GM18861 (cell line): ENCODE measurements around the gene JPH3.
"Not testable (repeated sequence)": the region's sequence is repeated elsewhere in the genome, so short reads cannot be mapped to it uniquely, and the experiment has no call there.

Experiments used
- ATAC-seq: cut with Tn5 transposase; IDR thresholded peaks from one replicate; pipeline ENCODE4 v1.9.1; 2021; ENCODE audit not compliant: unreplicated experiment

Gene JPH3

DNA sequence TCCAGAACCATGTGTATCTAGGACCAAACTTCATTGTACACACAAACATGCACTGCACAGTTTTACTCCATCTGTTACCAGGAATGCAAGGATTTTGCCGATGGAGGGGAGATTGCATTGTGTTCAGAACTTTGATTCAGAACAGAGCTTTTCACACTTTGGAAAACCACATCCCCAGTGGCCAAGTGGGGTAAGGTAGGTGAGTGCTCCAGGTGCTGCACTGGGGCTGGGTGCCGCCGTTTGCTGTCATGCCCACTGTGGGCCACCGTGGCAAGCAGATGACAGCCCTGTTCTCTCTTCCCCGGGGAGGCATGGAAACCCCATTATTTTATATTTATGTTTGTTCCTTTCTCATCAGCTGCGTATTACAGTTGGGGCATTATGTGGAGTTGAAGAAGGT, 29.3 kb upstream of the JPH3 start:
- no peak for ATAC-seq

DNA sequence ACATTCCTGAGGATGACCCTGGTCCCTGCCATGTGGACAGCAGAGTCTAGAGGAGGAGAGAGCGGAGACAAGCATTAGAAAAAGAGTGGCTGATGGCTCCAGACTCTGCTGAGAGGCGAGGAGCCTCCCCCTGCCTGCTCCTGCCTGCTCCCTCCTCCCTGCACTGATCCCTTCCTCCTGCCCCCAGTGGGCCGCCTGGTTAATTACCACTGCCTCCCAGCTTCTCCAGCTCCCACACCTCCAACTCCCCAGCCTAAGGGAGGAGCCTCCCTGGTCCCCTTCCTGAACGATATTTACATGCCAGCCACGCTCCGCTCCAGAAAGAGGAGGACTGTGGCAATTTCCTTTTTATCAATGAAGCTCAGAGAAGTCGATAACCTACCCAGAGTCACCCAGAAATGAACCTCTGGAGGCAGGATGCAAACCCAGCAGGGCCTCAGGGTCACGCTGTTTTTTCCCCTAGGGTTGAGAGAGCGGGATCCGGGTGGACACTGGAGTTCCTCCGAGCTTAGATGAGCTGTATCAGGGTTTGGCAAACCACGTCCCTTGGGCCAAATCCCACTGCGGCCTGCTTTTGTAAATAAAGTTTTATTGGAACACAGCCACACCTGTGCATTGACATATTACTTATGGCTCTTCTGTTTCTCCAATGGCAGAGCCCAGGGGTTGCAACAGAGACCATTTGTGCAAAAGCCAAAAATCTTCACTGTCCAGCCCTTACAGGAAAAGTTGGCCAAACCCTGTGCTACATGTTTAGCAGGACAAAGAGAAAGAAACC, 27.1 kb upstream of the JPH3 start:
- no peak for ATAC-seq

DNA sequence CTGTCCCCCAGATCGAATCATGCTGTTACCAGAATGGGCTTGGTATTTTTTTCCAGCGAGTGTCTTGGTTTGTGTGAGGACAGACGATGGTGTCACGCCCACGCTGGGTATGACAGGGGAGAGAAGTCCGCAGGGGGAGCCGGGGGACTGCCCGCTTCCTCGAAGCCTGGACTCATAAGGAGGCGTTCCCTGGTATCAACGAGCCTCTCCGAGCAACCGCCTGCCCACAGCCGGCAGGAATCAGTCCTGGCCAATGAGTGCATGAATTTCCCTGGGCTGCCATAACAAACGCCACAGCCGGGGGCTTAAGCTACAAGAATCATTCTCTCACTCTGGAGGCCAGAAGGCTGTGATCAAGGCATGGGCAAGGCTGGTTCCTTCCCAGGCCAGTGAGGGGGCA, 26.1 kb upstream of the JPH3 start:
- ATAC-seq: no peak

DNA sequence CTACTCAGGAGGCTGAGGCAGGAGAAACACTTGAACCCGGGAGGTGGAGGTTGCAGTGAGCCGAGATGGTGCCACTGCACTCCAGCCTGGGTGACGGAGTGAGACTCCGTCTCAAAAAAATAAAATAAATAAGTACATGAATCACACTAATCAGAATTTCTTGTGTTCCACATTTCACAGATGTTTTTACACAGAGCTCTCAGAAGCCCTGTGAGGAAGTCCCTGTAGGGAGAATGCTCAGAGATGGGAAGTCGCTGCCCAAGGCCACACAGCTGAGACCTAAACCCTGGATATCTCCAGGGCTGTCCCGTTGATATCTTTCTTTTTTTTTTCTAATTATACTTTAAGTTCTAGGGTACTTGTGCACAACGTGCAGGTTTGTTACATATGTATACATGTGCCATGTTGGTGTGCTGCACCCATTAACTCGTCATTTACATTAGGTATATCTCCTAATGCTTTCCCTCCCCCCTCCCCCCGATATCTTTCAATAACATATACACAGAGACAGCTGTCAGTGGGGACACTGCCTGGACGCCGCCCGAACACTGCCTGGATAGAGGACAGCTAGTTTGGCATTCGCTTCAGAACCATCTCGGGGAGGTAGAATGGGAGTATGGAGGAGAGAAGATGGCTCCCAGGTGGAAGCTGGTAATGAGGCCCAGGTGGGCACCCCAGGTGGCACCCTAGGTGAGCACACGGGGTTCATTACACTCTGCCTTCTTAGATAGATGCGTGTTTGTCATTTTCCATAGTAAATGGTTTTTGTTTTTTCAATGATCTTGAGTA, 24.0 kb upstream of the JPH3 start:
- not testable (repeated sequence) for ATAC-seq

DNA sequence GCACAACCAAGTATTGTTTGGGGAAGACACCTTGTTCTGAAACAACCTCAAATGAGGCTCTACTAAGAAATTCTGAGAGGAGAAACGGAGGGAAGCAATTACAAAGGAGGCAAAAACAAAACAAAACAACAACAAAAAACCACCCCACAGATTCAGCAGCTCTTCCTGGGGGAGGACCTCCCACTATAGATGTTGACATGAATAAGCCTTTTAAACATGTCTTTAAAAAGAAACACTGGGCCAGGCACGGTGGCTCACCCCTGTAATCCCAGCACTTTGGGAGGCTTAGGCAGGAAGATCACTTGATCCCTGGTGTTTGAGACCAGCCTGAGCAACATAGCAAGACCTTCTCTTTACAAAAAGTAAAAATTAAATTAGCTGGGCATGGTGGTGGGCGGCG, 22.6 kb upstream of the JPH3 start:
- no peak for ATAC-seq

DNA sequence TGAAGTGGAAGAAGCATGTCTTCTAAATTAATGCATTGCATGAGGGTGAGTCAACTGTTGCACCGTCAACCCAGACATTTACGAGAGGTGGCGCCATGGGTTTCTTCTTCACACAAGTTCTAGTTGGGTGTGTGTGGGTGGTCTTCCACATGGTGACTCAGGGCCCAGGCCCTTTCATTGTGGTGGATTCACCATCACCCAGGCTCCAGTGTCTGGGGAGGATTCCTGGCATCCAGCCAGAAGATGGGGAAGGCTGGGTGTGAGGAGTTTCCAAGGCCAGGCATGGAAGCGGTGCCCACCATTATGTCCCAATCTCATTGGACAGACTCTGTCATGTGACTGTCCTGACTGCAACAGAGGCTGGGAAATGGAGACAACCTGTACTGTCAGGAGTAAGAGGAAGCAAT, 21.4 kb upstream of the JPH3 start:
- ATAC-seq: no peak

DNA sequence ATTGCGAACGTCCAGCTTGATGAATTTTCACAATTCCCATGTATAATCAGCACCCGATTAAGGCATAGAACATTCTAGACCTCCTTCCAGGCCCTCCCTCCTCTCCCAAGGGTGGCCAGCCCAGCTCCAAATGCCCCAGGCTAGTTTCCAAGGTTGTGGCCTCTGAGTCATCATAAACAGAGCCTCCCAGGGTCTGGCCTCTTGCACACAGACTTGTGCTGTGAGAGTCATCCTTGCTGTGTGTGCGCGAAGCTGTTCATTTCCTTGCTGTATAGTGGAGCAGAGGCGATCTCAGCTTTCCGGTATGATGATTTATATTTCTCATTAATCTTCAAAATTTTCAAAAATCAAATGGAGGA, 20.5 kb upstream of the JPH3 start:
- ATAC-seq: no peak

DNA sequence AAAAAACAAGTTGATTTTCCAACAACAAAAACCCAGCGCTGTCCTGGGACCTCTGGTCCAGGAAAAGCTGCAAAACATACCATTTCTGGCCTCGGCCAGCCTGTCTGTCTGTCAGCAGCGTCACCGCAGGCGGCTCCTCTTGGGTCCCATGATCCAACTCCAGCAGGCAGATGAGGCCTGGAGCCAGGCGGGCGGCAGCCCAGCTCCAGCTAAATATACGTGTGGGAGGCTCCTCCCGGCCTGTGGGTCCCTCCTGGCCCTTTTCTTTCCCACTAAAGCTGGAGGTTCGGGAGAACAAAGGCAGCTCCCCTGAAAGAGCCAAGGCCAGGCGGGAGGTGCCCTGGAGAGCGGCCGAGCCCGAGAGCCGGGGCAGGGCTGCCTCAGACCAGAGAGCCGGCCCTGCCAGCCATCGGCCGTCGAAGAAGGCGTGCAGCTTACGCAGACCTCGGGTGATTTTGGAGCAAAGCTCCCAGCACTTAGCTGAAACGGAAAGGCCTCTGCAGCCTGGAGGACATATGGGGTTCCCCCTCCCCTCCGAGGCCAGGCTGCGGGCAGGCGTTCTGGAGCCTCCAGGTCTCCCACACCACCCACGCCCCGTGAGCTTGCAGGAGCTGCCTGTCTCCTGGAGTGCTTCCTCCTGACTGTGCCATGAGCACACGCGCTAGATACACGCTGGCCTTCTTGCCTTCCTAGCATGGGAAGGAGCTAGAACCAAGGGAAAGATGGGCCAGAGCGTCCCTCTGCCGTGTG, 19.9 kb upstream of the JPH3 start:
- no peak for ATAC-seq

DNA sequence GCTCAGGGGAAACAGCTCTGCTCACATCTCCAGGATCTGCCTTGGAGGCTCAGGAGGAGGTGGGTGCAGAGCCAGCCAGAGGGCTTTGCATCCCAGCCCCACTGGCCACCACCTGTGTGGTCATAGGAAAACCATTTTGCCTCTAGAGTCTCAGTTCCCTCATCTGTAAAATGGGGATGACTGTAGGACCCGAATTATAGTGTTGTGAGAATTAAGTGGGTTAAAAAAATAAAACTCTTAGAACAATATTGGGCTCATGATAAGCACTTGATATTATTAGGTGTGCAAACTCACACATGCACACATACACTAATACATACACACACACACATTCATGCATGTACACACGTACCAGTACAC, 19.4 kb upstream of the JPH3 start:
- ATAC-seq: no peak

DNA sequence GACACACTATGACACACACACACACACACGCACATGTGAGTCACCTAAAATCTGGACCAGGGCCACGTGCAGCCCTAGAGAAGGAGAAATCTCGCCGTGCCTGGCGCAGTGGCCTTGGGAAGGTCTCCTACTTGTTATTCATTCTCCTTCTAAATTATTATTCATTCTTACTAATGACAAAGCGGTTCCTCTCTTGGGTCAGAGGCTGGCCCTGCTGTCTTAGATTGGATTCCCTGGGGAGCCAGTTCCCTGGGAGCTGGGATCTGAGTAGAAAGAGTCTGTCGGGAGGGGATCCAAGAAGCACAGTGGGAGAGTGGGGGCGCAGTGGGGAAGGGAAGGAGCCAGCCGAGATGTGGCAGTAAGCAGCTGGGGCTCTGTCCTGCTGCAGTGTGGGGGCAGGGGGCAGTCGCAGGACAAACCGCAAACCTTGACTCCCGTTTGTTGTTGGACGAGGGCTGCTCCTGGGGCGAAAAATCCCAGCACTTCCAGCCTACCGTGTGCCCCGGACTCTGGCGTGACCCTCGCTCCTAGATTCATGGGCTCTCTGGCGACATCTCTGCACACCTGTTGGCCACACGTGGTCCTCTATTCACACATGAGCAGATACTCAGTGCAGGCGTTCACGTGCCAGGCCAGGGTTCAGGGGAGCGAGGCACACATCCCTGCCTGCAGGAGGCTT, 18.7 kb upstream of the JPH3 start:
- ATAC-seq: no peak

DNA sequence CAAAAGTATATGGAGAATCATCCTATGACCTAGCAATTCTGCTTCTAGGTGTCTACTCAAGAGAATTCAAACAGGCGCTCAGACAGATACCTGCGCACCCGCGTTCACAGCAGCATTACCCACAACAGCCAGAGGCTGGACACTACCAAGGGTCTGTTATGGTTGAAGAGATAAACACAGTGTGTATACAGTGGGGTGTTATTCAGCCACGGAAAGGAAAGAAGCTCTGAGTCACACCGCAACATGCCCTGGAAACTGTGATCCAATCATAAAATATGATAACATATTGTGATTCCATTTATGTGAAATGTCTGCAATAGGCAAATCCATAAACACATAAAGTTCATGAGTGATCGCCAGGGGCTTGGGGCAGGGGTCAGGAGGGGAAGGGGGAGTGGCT, 18.0 kb upstream of the JPH3 start:
- no peak for ATAC-seq

DNA sequence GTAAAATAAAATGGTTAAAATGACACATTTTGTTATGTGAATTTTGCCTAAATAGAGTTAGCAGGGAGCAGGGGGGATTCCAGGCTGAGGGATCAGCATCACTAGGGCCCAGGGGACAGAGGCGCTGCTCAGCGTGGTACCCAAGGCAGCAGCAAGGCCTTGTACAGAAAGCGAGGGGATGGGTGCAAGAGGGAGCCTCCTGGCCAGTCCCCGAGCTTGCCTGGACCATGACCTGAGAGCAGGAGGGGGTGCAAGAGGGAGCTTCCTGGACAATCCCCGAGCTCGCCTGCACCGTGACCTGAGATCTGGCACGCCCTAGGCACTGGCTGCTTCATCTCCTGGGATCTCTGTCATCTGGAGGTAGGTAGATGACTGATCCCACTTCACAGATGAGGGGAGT, 17.3 kb upstream of the JPH3 start:
- no peak for ATAC-seq

DNA sequence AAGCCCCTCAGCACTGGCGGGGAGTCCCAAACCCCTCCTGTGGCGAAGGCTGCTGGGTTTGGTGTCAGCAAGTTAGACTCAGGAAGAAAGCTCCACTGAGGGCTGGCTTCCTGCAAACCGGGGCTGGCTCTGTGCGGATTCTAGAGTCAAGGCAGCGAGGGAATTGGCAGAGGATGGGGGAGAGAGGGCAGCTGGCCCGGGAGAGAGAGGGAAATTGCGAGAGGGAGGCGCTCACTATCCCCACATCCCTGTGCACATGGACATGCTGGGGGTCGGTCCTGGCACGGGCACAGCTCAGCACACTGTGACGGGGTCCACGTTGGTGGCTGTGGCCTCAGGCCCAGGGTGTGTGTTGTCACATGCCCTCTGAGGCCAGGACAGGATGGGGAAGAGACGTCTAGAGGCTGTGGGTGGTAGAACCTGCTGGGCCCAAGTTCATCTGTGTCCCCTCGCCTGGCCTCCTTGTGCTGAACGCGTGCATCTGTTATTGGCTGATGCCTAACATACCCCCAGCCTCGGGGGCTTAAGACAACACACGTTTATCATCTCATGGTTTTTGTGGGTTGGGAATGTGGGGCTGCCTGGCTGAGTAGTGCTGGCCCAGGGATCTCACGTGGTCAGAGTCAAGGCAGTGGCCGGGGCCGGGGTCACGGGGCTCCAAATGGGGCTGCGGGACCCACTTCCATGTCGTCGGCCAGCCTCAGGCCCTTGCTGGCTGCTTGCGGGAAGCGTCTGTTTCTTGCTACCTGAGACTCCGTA, 16.7 kb upstream of the JPH3 start:
- no peak for ATAC-seq

DNA sequence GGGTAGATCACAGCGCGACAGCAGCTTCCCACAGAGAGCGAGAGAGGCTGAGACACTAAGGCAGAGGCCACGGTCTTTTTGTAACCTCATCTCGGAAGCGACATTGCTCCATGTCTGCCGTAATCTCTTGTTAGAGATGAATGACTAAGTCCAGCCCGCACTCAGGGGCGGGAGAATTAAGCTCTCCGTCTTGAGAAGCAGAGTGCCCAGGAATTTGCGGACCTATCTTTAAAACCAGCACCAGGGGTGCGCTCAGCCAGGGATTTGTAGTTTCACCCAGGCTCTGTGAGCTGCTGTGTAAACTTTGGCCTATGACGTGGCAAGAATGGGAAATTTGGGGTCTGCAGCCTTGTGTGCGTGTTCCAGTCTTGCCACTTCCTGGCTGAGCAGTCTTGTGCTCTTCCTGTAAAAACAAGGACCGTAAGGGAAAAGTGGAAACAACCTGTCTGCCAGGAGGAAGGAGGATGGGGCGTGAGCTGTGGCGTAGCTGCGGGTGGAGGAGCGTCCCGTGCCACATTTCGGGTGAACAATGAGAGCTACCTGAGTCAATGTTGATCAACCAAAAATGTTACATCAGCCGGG, 16.0 kb upstream of the JPH3 start:
- no peak for ATAC-seq

DNA sequence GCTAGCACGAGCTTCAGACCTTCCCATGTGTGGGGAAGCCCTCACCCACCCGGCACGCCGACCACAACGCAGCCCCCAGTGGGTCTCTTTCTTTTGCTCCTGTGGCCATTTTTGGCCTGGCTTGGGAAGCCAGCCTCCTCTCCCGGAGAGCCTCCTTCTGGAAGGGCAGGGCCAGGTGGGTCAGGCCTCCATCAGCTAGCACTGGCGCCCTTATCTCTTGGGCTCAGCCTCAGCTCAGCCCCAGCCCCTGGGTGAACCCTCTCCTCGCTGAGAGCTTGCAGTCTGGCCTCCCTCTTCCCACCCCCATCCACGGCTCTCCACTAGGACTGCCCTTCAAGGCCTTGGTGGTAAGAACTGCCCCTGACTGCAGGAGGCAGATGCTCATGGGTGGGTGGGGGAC, 14.7 kb upstream of the JPH3 start:
- no peak for ATAC-seq

DNA sequence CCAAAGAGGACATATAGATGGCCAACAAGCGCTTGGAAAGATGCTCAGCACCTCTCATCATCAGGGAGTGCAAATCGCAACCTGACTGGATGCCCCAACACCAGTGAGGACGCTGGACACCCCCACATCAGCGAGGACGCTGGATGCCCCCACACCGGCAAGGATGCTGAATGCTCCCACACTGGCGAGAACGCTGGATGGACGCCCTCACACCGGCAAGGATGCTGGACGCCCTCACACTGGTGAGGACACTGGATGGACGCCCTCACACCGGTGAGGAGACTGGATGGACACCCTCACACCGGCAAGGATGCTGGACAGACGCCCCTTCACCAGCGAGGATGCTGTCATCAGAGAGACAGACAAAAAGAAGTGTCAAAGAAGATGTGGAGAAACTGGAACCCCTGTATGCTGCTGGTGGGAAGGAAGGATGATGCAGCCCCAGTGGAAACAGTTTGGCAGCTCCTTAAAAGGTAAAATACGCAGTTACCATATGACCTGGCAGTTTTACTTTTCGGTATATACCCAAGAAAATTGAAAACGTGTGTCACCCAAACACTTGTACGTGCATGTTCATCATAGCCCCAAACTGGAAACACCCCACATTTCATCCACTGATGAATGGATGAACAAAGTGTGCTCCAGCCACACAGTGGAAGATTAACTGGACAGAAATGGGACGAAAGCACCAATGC, 10.1 kb upstream of the JPH3 start:
- no peak for ATAC-seq

DNA sequence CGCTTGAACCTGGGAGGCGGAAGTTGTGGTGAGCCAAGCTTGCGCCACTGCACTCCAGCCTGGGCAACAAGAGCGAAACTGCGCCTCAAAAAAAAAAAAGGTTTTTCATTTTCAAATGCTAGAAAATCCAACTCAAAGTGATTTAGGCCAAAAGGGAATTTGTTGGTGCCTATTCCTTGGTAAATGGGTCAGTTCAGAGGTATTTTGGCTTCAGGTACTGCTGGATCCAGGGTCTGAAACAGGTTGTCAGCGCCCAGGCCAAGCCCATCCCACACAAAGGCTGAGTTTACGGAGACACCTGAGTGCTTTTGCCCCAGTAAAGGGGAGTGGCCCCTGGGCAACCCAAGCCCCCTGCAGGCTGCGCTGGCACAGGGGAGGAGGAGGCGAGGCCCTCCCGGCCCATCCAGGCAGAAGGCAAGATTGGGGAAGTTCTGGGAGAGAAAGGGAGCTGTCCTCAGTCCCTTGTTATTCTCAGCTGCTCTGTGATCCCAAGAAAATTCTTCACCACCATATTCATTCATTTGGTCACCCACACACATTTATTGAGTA, 8.5 kb upstream of the JPH3 start:
- ATAC-seq: no peak

DNA sequence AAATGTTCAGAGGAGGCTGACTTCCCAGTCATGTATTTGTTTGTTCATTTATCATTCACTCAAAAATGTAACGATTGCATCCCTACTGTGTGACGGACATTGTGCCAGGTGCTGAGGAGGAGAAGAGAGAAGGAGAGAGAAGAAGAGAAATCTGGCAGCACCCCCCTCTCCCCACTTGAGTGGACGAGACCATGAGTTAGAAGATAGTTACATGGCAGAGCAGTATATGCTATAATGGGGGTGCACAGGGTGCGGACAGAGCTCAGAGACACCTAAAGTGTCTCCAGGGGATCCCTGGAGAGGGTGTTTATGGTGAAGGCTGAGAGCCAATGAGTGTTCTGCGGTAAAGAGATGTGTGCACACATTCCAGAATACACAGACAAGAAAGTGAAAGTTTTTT, 6.6 kb upstream of the JPH3 start:
- ATAC-seq: no peak

DNA sequence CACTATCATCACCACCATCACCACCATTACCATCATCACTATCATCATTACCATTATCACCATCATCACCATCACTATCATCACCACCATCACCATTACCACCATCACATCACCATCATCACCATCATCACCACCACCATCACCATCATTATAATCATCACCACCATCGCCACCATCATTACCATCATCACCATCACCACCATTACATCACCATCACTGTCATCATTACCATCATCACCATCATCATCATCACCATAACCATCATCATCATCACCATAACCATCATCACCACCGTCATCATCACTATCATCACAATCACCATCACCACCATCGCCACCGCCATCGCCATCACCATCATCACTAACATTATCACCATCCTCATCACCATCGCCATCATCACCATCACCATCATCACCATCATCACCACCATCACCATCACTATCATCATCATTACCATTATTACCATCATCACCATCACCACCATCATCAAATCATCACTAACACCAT, 4.9 kb upstream of the JPH3 start:
- ATAC-seq: no peak
